Testis (tissue), 2 donors: ENCODE measurements around the gene TULP1.

Source experiments
- CTCF ChIP-seq, 3 experiments: fragments of 450-650 bp in 2 of 3; fragments of 200-600 bp in 1 of 3; sonication (generic) in 1 of 3; IDR thresholded peaks; one replicate each; pipeline ENCODE4 v1.5.1; 2016 to 2019; ENCODE audit warnings: antibody characterized with exemption in 3 of 3, mild to moderate bottlenecking in 2 of 3, moderate library complexity in 1 of 3
- POLR2A ChIP-seq: fragments of 450-650 bp; IDR thresholded peaks from one replicate; pipeline ENCODE4 v1.6.1; 2017; ENCODE audit warnings: antibody characterized with exemption, mild to moderate bottlenecking, moderate library complexity

DNA sequence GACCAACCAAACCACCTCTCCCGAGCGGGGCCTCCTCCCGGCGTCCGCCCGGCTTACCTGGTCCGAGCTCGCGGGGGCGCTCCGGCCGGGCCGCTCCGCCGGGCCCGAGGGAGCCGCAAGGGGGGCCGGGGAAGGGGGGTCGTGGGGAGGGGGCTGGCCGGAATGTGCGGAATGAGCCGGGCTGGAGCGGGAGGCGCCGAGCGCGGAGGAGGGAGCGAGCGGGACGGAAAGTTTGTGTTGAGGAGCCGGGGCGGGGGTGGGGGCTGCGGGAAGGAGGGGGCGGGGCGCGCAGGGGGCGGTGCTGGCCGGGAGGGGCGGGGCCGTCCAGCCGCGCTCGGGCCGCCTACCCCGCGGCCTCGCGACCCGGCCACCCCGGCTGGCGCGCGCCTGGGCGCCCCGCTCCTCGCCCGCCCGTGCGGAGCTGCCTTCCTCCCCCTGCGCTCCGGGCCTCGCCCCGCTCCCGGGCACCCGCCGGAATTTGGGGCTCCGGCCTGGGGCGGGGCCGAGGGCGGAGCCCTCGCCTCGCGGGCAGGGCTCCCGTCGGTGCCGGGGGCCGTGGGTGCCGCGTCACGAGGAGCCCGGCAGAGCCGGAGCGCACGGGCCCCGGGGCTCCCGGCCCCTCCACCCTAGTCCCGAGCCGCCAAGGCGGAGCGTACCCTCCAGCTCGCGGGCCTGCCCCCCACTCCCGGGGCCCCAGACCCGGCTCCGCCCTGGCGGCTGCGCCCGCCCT lies 15.7 kb downstream of the TULP1 start, which contains the start of gene TEAD3:
- no peak for TF ChIP-seq POLR2A
- TF ChIP-seq CTCF (IDR thresholded peaks at IDR 0.05) = no peak
